ENCODE data around the gene PRKCE. TPM values are rescaled to one million over a fixed set of nuclear protein-coding genes. Genes with fewer than 3 reads are reported as not detected.
A peak's percentile ranks its signal among the peaks of the same experiment; 100 is the strongest.

Gene PRKCE
- total RNA-seq, 6 experiments from 2014 or later: 5.2 to 18.8 (median 11.0) TPM

GRCh38 chr2:45626387-45627221, 24.9 kb upstream of the PRKCE start:
- WGBS (ENCODE audit: insufficient coverage, low coverage, low lambda C conversion rate, missing lambda C conversion rate): 22% methylated on average over 8 of the region's 8 CpGs
- no peaks in the 10 kb centered on the region for H3K36me3 ChIP-seq
- ATAC-seq: peak; percentile 95 to 96 (median 95)
- no peaks in the 10 kb centered on the region for H3K9me3 ChIP-seq
- no peaks in the 10 kb centered on the region for H3K27me3 ChIP-seq
- no peak overlapping the region for H3K27ac ChIP-seq
- peaks cover 0 to 17% (median 6%) of the 10 kb centered on the region in 4 donors for H3K4me1 ChIP-seq
- no peak overlapping the region for H3K4me3 ChIP-seq
- no peak for TF ChIP-seq POLR2A (IDR thresholded peaks at IDR 0.05)
- TF ChIP-seq CTCF (IDR thresholded peaks at IDR 0.05): no peak
- intact Hi-C loops (cut with DNase I): no loop called here
- peak in 1 of 3 donors; percentile 54 for DNase-seq

GRCh38 chr2:45627911-45628310, 23.6 kb upstream of the PRKCE start:
- TF ChIP-seq CTCF (IDR thresholded peaks at IDR 0.05): no peak
- TF ChIP-seq POLR2A (IDR thresholded peaks at IDR 0.05): no peak
- Histone ChIP-seq H3K27me3 (no peaks in the 10 kb centered on the region), H3K9me3 (no peaks in the 10 kb centered on the region), H3K27ac (no peak overlapping the region), H3K36me3 (no peaks in the 10 kb centered on the region), H3K4me3 (no peak overlapping the region), H3K4me1 (peaks cover 0 to 17% (median 6%) of the 10 kb centered on the region in 4 donors)
- WGBS (ENCODE audit: insufficient coverage, low coverage, low lambda C conversion rate, missing lambda C conversion rate): 88% methylated on average over 1 of the region's 1 CpG
- ATAC-seq: no peak
- no peak for DNase-seq
- intact Hi-C loops (cut with DNase I): no loop called here

- H3K27ac ChIP-seq: no peak overlapping the region
- no peak overlapping the region for H3K4me3 ChIP-seq
- no peaks in the 10 kb centered on the region for H3K9me3 ChIP-seq
- ATAC-seq (no peak), DNase-seq (no peak)
- no peaks in the 10 kb centered on the region for H3K27me3 ChIP-seq
- H3K4me1 ChIP-seq: peaks cover 0 to 17% (median 6%) of the 10 kb centered on the region in 4 donors
- no peak for TF ChIP-seq POLR2A (IDR thresholded peaks at IDR 0.05)
- intact Hi-C loops (cut with DNase I): no loop called here
- H3K36me3 ChIP-seq: no peaks in the 10 kb centered on the region
- WGBS (ENCODE audit: insufficient coverage, low coverage, low lambda C conversion rate, missing lambda C conversion rate): 89% methylated on average over 1 of the region's 1 CpG
Observed at GRCh38 chr2:45629971-45630370, 21.5 kb upstream of the PRKCE start.

GRCh38 chr2:45631319-45631718, 20.2 kb upstream of the PRKCE start:
- DNase-seq: no peak
- Histone ChIP-seq H3K27ac (no peak overlapping the region), H3K9me3 (no peaks in the 10 kb centered on the region), H3K4me1 (peaks cover 0 to 11% (median 5%) of the 10 kb centered on the region in 4 donors), H3K27me3 (no peaks in the 10 kb centered on the region), H3K4me3 (no peak overlapping the region), H3K36me3 (no peaks in the 10 kb centered on the region)
- WGBS (ENCODE audit: insufficient coverage, low coverage, low lambda C conversion rate, missing lambda C conversion rate): 93% methylated on average over 2 of the region's 3 CpGs
- ATAC-seq: no peak
- intact Hi-C loops (cut with DNase I): no loop called here
- TF ChIP-seq POLR2A (IDR thresholded peaks at IDR 0.05): no peak
- no peak for TF ChIP-seq CTCF (IDR thresholded peaks at IDR 0.05)

GRCh38 chr2:45631955-45632354, 19.5 kb upstream of the PRKCE start:
- 75% methylated on average over 3 of the region's 3 CpGs for WGBS (ENCODE audit: insufficient coverage, low coverage, low lambda C conversion rate, missing lambda C conversion rate)
- TF ChIP-seq CTCF (IDR thresholded peaks at IDR 0.05): no peak
- TF ChIP-seq POLR2A (IDR thresholded peaks at IDR 0.05): no peak
- no peak overlapping the region for H3K27ac ChIP-seq
- ATAC-seq: no peak
- H3K9me3 ChIP-seq: no peaks in the 10 kb centered on the region
- intact Hi-C loops (cut with DNase I): no loop called here
- H3K4me3 ChIP-seq: no peak overlapping the region
- H3K36me3 ChIP-seq: no peaks in the 10 kb centered on the region
- no peak for DNase-seq
- H3K27me3 ChIP-seq: no peaks in the 10 kb centered on the region
- peaks cover 0 to 4% (median 1%) of the 10 kb centered on the region in 4 donors for H3K4me1 ChIP-seq
